Measurements from ENCODE around the gene USP35.

DNA sequence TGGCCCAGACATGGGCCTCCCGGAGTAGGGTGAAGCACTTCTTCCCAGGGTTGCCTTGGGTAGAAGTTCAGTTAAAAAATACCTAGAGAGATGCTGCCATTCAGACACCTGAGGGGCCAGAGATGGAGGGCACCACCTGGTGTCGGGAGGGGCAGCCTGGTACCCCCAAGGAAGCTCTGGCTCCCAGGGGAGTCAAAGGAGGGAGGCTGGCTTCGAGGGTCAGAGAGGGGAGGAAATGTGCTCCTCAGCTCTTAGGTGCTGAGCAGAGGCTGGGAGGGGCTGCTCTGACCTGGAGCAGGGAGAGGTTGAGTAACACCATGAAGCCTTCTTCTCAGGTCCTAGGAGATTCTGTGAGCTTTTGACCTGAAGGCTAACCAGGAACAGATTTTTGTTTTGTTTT lies 1.1 kb downstream of the USP35 start:
- TF ChIP-seq CTCF (IDR thresholded peaks at IDR 0.05; ENCODE audit: poor library complexity) (no peak), EZH2 (IDR thresholded peaks at IDR 0.05; ENCODE audit: borderline replicate concordance) (no peak), EZH2phosphoT487 (IDR thresholded peaks at IDR 0.05; ENCODE audit: low read depth, severe bottlenecking, unreplicated experiment) (no peak)

All from hepatocyte (in vitro differentiated cells).